OCI-LY1 (cell line): Measurements from ENCODE around the gene HERPUD2.

Experiments
- H2AFZ ChIP-seq: fragments of 200-600 bp; sonication (generic), shearing (Covaris generic); 2 replicates; pipeline ENCODE4 v1.6.0; 2014; ENCODE audit warnings: antibody characterized with exemption, mild to moderate bottlenecking, low read length
- H3F3A ChIP-seq: fragments of 200-600 bp; sonication (generic), shearing (Covaris generic); 2 replicates; pipeline ENCODE4 v1.6.0; 2014; ENCODE audit warnings: mild to moderate bottlenecking, antibody characterized with exemption, low read length, moderate library complexity; ENCODE audit not compliant: insufficient read depth
- H3K27ac ChIP-seq: fragments of 200-600 bp; sonication (generic); 2 replicates; pipeline ENCODE4 v1.5.1; 2014; ENCODE audit warnings: low read length, mixed run types, mild to moderate bottlenecking, low read depth; ENCODE audit not compliant: poor library complexity, severe bottlenecking
- H3K27me3 ChIP-seq: fragments of 200-600 bp; sonication (generic); 2 replicates; pipeline ENCODE4 v1.6.0; 2014; ENCODE audit warnings: antibody characterized with exemption, mild to moderate bottlenecking, low read length, moderate library complexity; ENCODE audit not compliant: insufficient read depth
- H3K36me3 ChIP-seq: fragments of 200-600 bp; sonication (generic); 2 replicates; pipeline ENCODE4 v1.6.1; 2014; ENCODE audit warnings: mild to moderate bottlenecking, antibody characterized with exemption, low read length, moderate library complexity, mixed read lengths; ENCODE audit not compliant: insufficient read depth
- H3K4me1 ChIP-seq: fragments of 200-600 bp; sonication (generic); 2 replicates; pipeline ENCODE4 v1.5.1; 2014; ENCODE audit warnings: mild to moderate bottlenecking, low read length, moderate library complexity; ENCODE audit not compliant: insufficient read depth, severe bottlenecking
- H3K4me2 ChIP-seq: fragments of 200-600 bp; sonication (generic), shearing (Covaris generic); 2 replicates; pipeline ENCODE4 v1.6.1; 2014; ENCODE audit warnings: low read length
- H3K4me3 ChIP-seq: fragments of 200-600 bp; sonication (generic); 2 replicates; pipeline ENCODE4 v1.5.1; 2014; ENCODE audit warnings: low read length, low read depth, mild to moderate bottlenecking, mixed read lengths; ENCODE audit not compliant: poor library complexity, severe bottlenecking
- H3K79me2 ChIP-seq: fragments of 200-600 bp; shearing (Covaris generic); 2 replicates; pipeline ENCODE4 v1.6.1; 2016; ENCODE audit warnings: mixed run types, low read length, mixed read lengths; ENCODE audit not compliant: insufficient read depth
- H3K9ac ChIP-seq: fragments of 200-600 bp; sonication (generic), shearing (Covaris generic); 2 replicates; pipeline ENCODE4 v1.6.1; 2014; ENCODE audit warnings: mild to moderate bottlenecking, low read length, mixed read lengths
- H3K9me2 ChIP-seq: fragments of 200-600 bp; sonication (generic), shearing (Covaris generic); 2 replicates; pipeline ENCODE4 v1.6.1; 2014; ENCODE audit warnings: low read depth, mild to moderate bottlenecking, low read length, mixed read lengths
- H3K9me3 ChIP-seq: fragments of 200-600 bp; shearing (Covaris generic); 2 replicates; pipeline ENCODE4 v1.6.1; 2014; ENCODE audit warnings: low read length, mixed read lengths
- H4K20me1 ChIP-seq: fragments of 200-600 bp; sonication (generic), shearing (Covaris generic); 2 replicates; pipeline ENCODE4 v1.6.0; 2016; ENCODE audit warnings: mild to moderate bottlenecking, low read length; ENCODE audit not compliant: insufficient read depth
- CTCF ChIP-seq: fragments of 200-600 bp; sonication (generic), shearing (Covaris generic); IDR thresholded peaks from 2 replicates; pipeline ENCODE4 v1.5.1; 2017; ENCODE audit warnings: mild to moderate bottlenecking, antibody characterized with exemption, low read length, moderate library complexity, mixed read lengths
- EZH2 ChIP-seq: fragments of 200-600 bp; sonication (generic), shearing (Covaris generic); IDR thresholded peaks from 2 replicates; pipeline ENCODE4 v1.8.0; 2017; ENCODE audit warnings: borderline replicate concordance, mixed run types, mild to moderate bottlenecking, antibody characterized with exemption, low read length, moderate library complexity, mixed read lengths

The HERPUD2 gene

GRCh38 chr7:35735396-35735795 lies 40.5 kb upstream of the HERPUD2 start:
- H3F3A ChIP-seq: no peaks in the 10 kb centered on the region
- no peaks in the 10 kb centered on the region for H3K9me2 ChIP-seq
- H3K27me3 ChIP-seq: no peaks in the 10 kb centered on the region
- H3K9ac ChIP-seq: no peak overlapping the region
- no peak overlapping the region for H3K27ac ChIP-seq
- H3K36me3 ChIP-seq: no peaks in the 10 kb centered on the region
- no peaks in the 10 kb centered on the region for H3K9me3 ChIP-seq
- no peak overlapping the region for H2AFZ ChIP-seq
- H4K20me1 ChIP-seq: no peaks in the 10 kb centered on the region
- H3K4me1 ChIP-seq: peaks cover 9% of the 10 kb centered on the region
- H3K4me2 ChIP-seq: no peak overlapping the region
- H3K4me3 ChIP-seq: no peak overlapping the region
- no peaks in the 10 kb centered on the region for H3K79me2 ChIP-seq
- no peak for TF ChIP-seq EZH2
- TF ChIP-seq CTCF: no peak

GRCh38 chr7:35734001-35734483 lies 39.1 kb upstream of the HERPUD2 start:
- no peak overlapping the region for H3K4me2 ChIP-seq
- TF ChIP-seq CTCF (no peak), EZH2 (no peak)
- H3K27ac ChIP-seq: no peak overlapping the region
- no peak overlapping the region for H3K4me3 ChIP-seq
- no peak overlapping the region for H3K9ac ChIP-seq
- peaks cover 23% of the 10 kb centered on the region for H3K4me1 ChIP-seq
- H3K27me3 ChIP-seq: no peaks in the 10 kb centered on the region
- no peaks in the 10 kb centered on the region for H3K36me3 ChIP-seq
- no peaks in the 10 kb centered on the region for H3K9me3 ChIP-seq
- H4K20me1 ChIP-seq: no peaks in the 10 kb centered on the region
- H3F3A ChIP-seq: peaks cover 8% of the 10 kb centered on the region; the same call in 1 of the 2 replicates
- H2AFZ ChIP-seq: no peak overlapping the region
- no peaks in the 10 kb centered on the region for H3K9me2 ChIP-seq
- H3K79me2 ChIP-seq: no peaks in the 10 kb centered on the region

- H3K9me2 ChIP-seq: no peaks in the 10 kb centered on the region
- H3K79me2 ChIP-seq: no peaks in the 10 kb centered on the region
- peak overlapping the region; percentile 95 for H3K27ac ChIP-seq
Observed at GRCh38 chr7:35731349-35731748, 36.4 kb upstream of the HERPUD2 start.

More at GRCh38 chr7:35731349-35731748, 36.4 kb upstream of the HERPUD2 start:
- H3F3A ChIP-seq: peaks cover 8% of the 10 kb centered on the region; the same call in 1 of the 2 replicates
- no peak overlapping the region for H3K9ac ChIP-seq
- H3K27me3 ChIP-seq: no peaks in the 10 kb centered on the region
- peaks cover 50% of the 10 kb centered on the region for H3K4me1 ChIP-seq
- no peak for TF ChIP-seq EZH2
- no peak for TF ChIP-seq CTCF
- no peak overlapping the region for H2AFZ ChIP-seq
- no peaks in the 10 kb centered on the region for H4K20me1 ChIP-seq
- no peaks in the 10 kb centered on the region for H3K36me3 ChIP-seq
- no peaks in the 10 kb centered on the region for H3K9me3 ChIP-seq
- no peak overlapping the region for H3K4me2 ChIP-seq
- no peak overlapping the region for H3K4me3 ChIP-seq
